H1 (cell line): ENCODE data around the gene ATP9B. TPM values are rescaled to one million over a fixed set of nuclear protein-coding genes. Genes with fewer than 3 reads are reported as not detected.

ENCODE experiments used
- ASH2L ChIP-seq: fragments of 200-600, 300-600 bp; sonication (generic); IDR thresholded peaks from one replicate; pipeline ENCODE4 v1.7.1; 2017; ENCODE audit warnings: low read length
- CBX8 ChIP-seq: fragments of 300-800, 300-1000 bp; sonication (generic); IDR thresholded peaks from 2 replicates; pipeline ENCODE4 v1.7.1; 2016; ENCODE audit warnings: low read depth, low read length, borderline replicate concordance
- CHD7 ChIP-seq: fragments of 300-600 bp; sonication (generic); IDR thresholded peaks from 2 replicates; pipeline ENCODE4 v1.7.1; 2012; ENCODE audit warnings: low read length, moderate library complexity, mild to moderate bottlenecking, inconsistent platforms; ENCODE audit not compliant: insufficient replicate concordance
- EGR1 ChIP-seq: IDR thresholded peaks from 2 replicates; pipeline ENCODE4 v1.6.1; 2011; ENCODE audit warnings: low read depth, low read length, borderline replicate concordance
- KDM4A ChIP-seq: IDR thresholded peaks from one replicate; pipeline ENCODE4 v1.7.1; 2012; ENCODE audit warnings: low read depth, mild to moderate bottlenecking, moderate library complexity, low read length, inconsistent platforms; ENCODE audit not compliant: severe bottlenecking
- KDM5A ChIP-seq: fragments of 200-600 bp; IDR thresholded peaks from 2 replicates; pipeline ENCODE4 v1.7.1; 2012; ENCODE audit warnings: mild to moderate bottlenecking, low read length, inconsistent platforms, mixed read lengths
- RBBP5 ChIP-seq: IDR thresholded peaks from 2 replicates; pipeline ENCODE4 v1.7.1; 2012; ENCODE audit warnings: low read depth, mild to moderate bottlenecking, inconsistent platforms, low read length, moderate library complexity, borderline replicate concordance
- SRF ChIP-seq: IDR thresholded peaks from 2 replicates; pipeline ENCODE4 v1.6.1; 2011; ENCODE audit warnings: mild to moderate bottlenecking, low read depth, low read length, moderate library complexity
- TCF12 ChIP-seq: IDR thresholded peaks from 2 replicates; pipeline ENCODE4 v1.6.1; 2011; ENCODE audit warnings: low read depth, mild to moderate bottlenecking, low read length
- ZNF274 ChIP-seq: IDR thresholded peaks from 2 replicates; pipeline ENCODE4 v1.7.0; 2012; ENCODE audit warnings: low read length, borderline replicate concordance; ENCODE audit errors: extremely low read depth
- polyA plus RNA-seq, 7 experiments: library from polyadenylated mRNA; depleted of rRNA in 3 of 7; stranded (reverse) in 5 of 7; unstranded in 2 of 7; fragments of >200 nt in 5 of 7; fragments of 200-250 nt in 2 of 7; gene quantifications; 1 replicate in 5 of 7; 2 replicates in 1 of 7; 4 replicates in 1 of 7; pipeline versions ENCODE4 v1.2.1 to v1.2.3, GENCODE V29; 2011 to 2013; ENCODE audit warnings: missing spikeins in 2 of 7, mixed read lengths in 2 of 7
- total RNA-seq: library from RNA; stranded (reverse); fragmentation: NEBNext Ultra II Directional; extraction: Animal tissue kit (Norgen Biotek cat#: 25700); gene quantifications from 2 replicates; pipeline ENCODE4 v1.2.1, GENCODE V29; 2021

The ATP9B gene
- total and polyA plus RNA-seq, 2 of the 8 experiments (the other 6 are each of a cell fraction or from before 2014, with no cell fraction given), result 15.1 to 21.7 TPM

- TF ChIP-seq CHD7, result no peak
- no peak for TF ChIP-seq TCF12
- TF ChIP-seq EGR1, result no peak
- TF ChIP-seq RBBP5, result no peak
- TF ChIP-seq ZNF274, result no peak
- no peak for TF ChIP-seq KDM4A
- no peak for TF ChIP-seq KDM5A
- TF ChIP-seq SRF, result no peak
- no peak for TF ChIP-seq ASH2L
- TF ChIP-seq CBX8, result no peak
These were observed 232.9 kb downstream of the ATP9B start (continued) for GRCh38 chr18:79302120-79302519.
